DOHH2 (cell line): Measurements from ENCODE around the gene ST8SIA2.

ENCODE experiments used
- CTCF ChIP-seq: fragments of 200-600 bp; sonication (generic); IDR thresholded peaks from one replicate; pipeline ENCODE4 v1.5.1; 2014; ENCODE audit warnings: antibody characterized with exemption, mild to moderate bottlenecking, low read depth, low read length; ENCODE audit not compliant: poor library complexity, severe bottlenecking
- EZH2phosphoT487 ChIP-seq: fragments of 200-600 bp; sonication (generic); IDR thresholded peaks from 2 replicates; pipeline ENCODE4 v1.6.1; 2017; ENCODE audit warnings: borderline replicate concordance, mild to moderate bottlenecking, antibody characterized with exemption, low read length, moderate library complexity, mixed read lengths

DNA sequence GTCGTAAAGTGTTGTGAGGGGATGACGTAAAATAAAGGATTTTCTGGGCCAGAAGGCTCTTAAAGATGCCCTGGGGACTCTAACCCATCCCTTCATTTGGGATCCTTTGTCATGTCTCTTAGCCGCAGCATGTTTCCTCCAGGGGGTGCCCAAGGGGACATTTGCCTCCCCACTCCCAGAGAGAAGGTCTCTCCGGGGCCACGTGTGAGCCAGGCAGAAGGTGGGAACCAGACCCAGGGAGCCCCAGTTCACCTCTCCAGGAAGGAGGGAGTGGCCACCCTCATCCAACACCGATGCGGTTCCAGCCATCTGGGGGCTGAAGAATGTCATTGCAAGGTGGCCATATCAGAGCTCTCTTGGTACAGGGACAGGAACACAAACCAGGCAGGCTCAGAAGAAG, 25.2 kb downstream of the ST8SIA2 start:
- TF ChIP-seq CTCF = no peak
- TF ChIP-seq EZH2phosphoT487 = no peak
